Prostate gland (tissue), 2 donors: ENCODE measurements around the gene SLC13A3. TPM values are rescaled to one million over a fixed set of nuclear protein-coding genes. Genes with fewer than 3 reads are reported as not detected.

ENCODE experiments used
- DNase-seq: peaks from one replicate; pipeline ENCODE4 v3.0.0-alpha.2; 2019; ENCODE audit warnings: low spot score
- H3K27ac ChIP-seq, 2 donors: fragments of 200-600 bp; sonication (generic); 2 replicates each; pipeline ENCODE4 v1.5.1; 2017 to 2019
- H3K27me3 ChIP-seq: fragments of 200-600 bp; sonication (generic); replicated peaks from 2 replicates; pipeline ENCODE4 v1.5.1; 2019; ENCODE audit not compliant: insufficient read depth
- H3K36me3 ChIP-seq, 2 donors: fragments of 200-600 bp; sonication (generic); 1 replicate in 1 of 2; 2 replicates in 1 of 2; pipeline versions ENCODE4 v1.5.1 to v1.8.1; 2017 to 2019
- H3K4me1 ChIP-seq: fragments of 200-600 bp; sonication (generic); replicated peaks from 2 replicates; pipeline ENCODE4 v1.5.1; 2019
- H3K4me3 ChIP-seq, 2 donors: fragments of 200-600 bp; sonication (generic); 2 replicates each; pipeline ENCODE4 v1.5.1; 2017 to 2019
- H3K9me3 ChIP-seq: fragments of 200-600 bp; sonication (generic); 2 replicates; pipeline ENCODE4 v1.5.1; 2017
- CTCF ChIP-seq, 4 experiments: fragments of 200-600 bp in 2 of 4; fragments of 450-650 bp in 2 of 4; sonication (generic) in 2 of 4; IDR thresholded peaks; 1 replicate in 3 of 4; 2 replicates in 1 of 4; pipeline ENCODE4 v1.5.1; 2016 to 2019; ENCODE audit warnings: antibody characterized with exemption in 4 of 4, mild to moderate bottlenecking in 2 of 4, moderate library complexity in 2 of 4
- POLR2A ChIP-seq: fragments of 450-650 bp; IDR thresholded peaks from one replicate; pipeline ENCODE4 v1.6.1; 2016; ENCODE audit warnings: antibody characterized with exemption, mild to moderate bottlenecking
- POLR2AphosphoS5 ChIP-seq: sonication (generic); formaldehyde crosslinking; IDR thresholded peaks from one replicate; pipeline ENCODE4 v1.6.1; 2017; ENCODE audit warnings: antibody characterized with exemption
- WGBS: methylation state at CpG from one replicate; pipeline ENCODE4 v1.1.5; 2018; 5-methylcytosine and 5-hydroxymethylcytosine counted together
- intact Hi-C: fragments of 100-400 bp; cut with DNase I; formaldehyde crosslinking; loops from one replicate; pipeline ENCODE4 v1.14.2; 2022
- total RNA-seq, 2 donors: library from RNA; depleted of rRNA; stranded (reverse); fragments of >200 nt; gene quantifications; one replicate each; pipeline ENCODE4 v1.1.0, GENCODE V29; 2016

The SLC13A3 gene
- total RNA-seq, 2 donors from 2014 or later: 10.5 to 16.9 TPM

- H3K27ac ChIP-seq: no peak overlapping the region
- no peak overlapping the region for H3K4me3 ChIP-seq
- WGBS: 62% methylated on average over 2 of the region's 2 CpGs
- no peak for TF ChIP-seq POLR2AphosphoS5
- no peak for TF ChIP-seq POLR2A
- no peak for TF ChIP-seq CTCF (IDR thresholded peaks at IDR 0.05)
- no peaks in the 10 kb centered on the region for H3K36me3 ChIP-seq
- no peaks in the 10 kb centered on the region for H3K27me3 ChIP-seq
- no peaks in the 10 kb centered on the region for H3K9me3 ChIP-seq
- DNase-seq: no peak
- H3K4me1 ChIP-seq: no peaks in the 10 kb centered on the region
- intact Hi-C loops: no loop called here
Observed at GRCh38 chr20:46624946-46625345, 26.3 kb downstream of the SLC13A3 start.

GRCh38 chr20:46622165-46622564 lies 29.1 kb downstream of the SLC13A3 start:
- H3K4me1 ChIP-seq: no peaks in the 10 kb centered on the region
- TF ChIP-seq CTCF (IDR thresholded peaks at IDR 0.05) (no peak), POLR2A (no peak), POLR2AphosphoS5 (no peak)
- DNase-seq: no peak
- no peaks in the 10 kb centered on the region for H3K36me3 ChIP-seq
- H3K4me3 ChIP-seq: no peak overlapping the region
- H3K27ac ChIP-seq: no peak overlapping the region
- H3K27me3 ChIP-seq: no peaks in the 10 kb centered on the region
- intact Hi-C loops: no loop called here
- H3K9me3 ChIP-seq: no peaks in the 10 kb centered on the region
- 18% methylated on average over 1 of the region's 1 CpG for WGBS

GRCh38 chr20:46621492-46621891 lies 29.8 kb downstream of the SLC13A3 start:
- DNase-seq: no peak
- 81% methylated on average over 4 of the region's 4 CpGs for WGBS
- H3K4me3 ChIP-seq: no peak overlapping the region
- no peaks in the 10 kb centered on the region for H3K9me3 ChIP-seq
- intact Hi-C loops: no loop called here
- H3K27ac ChIP-seq: no peak overlapping the region
- TF ChIP-seq POLR2A (no peak), CTCF (IDR thresholded peaks at IDR 0.05) (no peak), POLR2AphosphoS5 (no peak)
- H3K4me1 ChIP-seq: no peaks in the 10 kb centered on the region
- H3K36me3 ChIP-seq: no peaks in the 10 kb centered on the region
- H3K27me3 ChIP-seq: no peaks in the 10 kb centered on the region

- TF ChIP-seq POLR2A (no peak), POLR2AphosphoS5 (no peak), CTCF (IDR thresholded peaks at IDR 0.05) (no peak)
- Histone ChIP-seq H3K36me3 (no peaks in the 10 kb centered on the region), H3K4me3 (no peak overlapping the region), H3K4me1 (no peaks in the 10 kb centered on the region), H3K9me3 (no peaks in the 10 kb centered on the region), H3K27ac (no peak overlapping the region), H3K27me3 (no peaks in the 10 kb centered on the region)
- WGBS: 87% methylated on average over 2 of the region's 2 CpGs
- no peak for DNase-seq
- intact Hi-C loops: no loop called here
Observed at GRCh38 chr20:46619445-46619844, 31.8 kb downstream of the SLC13A3 start.

GRCh38 chr20:46618316-46619100 lies 32.8 kb downstream of the SLC13A3 start:
- no peaks in the 10 kb centered on the region for H3K36me3 ChIP-seq
- no peak for DNase-seq
- no peak for TF ChIP-seq POLR2AphosphoS5
- H3K9me3 ChIP-seq: no peaks in the 10 kb centered on the region
- H3K4me3 ChIP-seq: no peak overlapping the region
- H3K27ac ChIP-seq: no peak overlapping the region
- WGBS: 91% methylated on average over 7 of the region's 7 CpGs
- intact Hi-C loops: no loop called here
- no peaks in the 10 kb centered on the region for H3K4me1 ChIP-seq
- H3K27me3 ChIP-seq: no peaks in the 10 kb centered on the region
